Left cardiac atrium (tissue), 4 donors: ENCODE measurements around the gene FRMD6. TPM values are rescaled to one million over a fixed set of nuclear protein-coding genes. Genes with fewer than 3 reads are reported as not detected.
"Not testable (repeated sequence)": the region's sequence is repeated elsewhere in the genome, so short reads cannot be mapped to it uniquely, and the experiment has no call there.

ENCODE experiments used
- ATAC-seq, 2 donors: fragments of 200-7000 bp; cut with Tn5 transposase; one replicate each; pipeline ENCODE4 v1.9.1; 2020; ENCODE audit warnings: mild to moderate bottlenecking in 2 of 2, moderate library complexity in 2 of 2
- DNase-seq: peaks from one replicate; pipeline ENCODE4 v3.0.0-alpha.2; 2020
- intact Hi-C, 2 donors: fragments of 100-400 bp; cut with DNase I; formaldehyde crosslinking; loops; one replicate each; pipeline versions ENCODE4 v1.14.1 to v1.15.1; 2022 to 2023
- total RNA-seq, 2 donors: library from RNA; stranded (reverse); fragmentation: NEBNext Ultra II Directional; extraction: Animal tissue kit (Norgen Biotek cat#: 25700); gene quantifications; one replicate each; pipeline ENCODE4 v1.2.1, GENCODE V29; 2021
- donor health status: DM: no; HTN: yes; CAD: no.
- donor health status: DM: no; HTN: yes; CAD: no; lungs with severe emphysema.
- donor health status: DM: yes; HTN: yes; CAD: no.
- donor health status: Dilated cardiomyopathy.

Gene FRMD6
- total RNA-seq, 2 donors from 2014 or later = 11.5 to 17.4 TPM

DNA sequence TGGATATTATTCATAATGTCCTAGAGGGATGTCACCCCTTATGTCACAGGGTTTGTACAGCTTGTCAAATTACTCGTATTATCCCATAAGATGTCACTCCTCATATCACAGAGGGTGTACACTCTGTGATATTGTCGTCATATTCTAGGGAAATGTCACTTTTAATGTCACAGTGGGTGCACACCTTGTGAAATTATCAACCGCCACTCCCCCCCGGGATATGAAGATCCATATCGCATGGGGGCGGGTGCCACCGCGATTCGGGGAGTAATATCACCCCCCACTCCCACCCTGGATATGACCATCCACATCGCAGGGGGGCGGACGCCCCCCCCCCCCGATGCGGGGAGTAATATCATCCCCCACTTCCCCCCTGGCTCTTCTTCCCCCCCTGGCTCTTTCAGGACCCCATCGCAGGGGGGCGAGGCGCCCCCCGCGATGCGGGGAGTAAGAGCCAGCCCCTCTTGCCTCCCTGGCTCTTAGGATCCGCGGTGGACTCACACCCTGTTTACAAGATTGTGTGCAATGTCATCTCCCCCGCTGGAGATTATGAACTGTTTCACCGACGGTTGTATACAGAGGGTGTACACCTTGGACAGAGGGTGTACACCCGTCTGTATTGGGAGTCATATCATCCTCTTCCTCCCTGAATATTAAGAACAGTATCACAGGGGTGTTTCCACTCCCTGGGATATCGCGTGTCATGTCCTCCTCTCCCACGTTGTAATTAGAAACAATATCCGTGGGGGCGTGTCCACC is 92.8 kb downstream of the FRMD6 start:
- no peak for ATAC-seq
- intact Hi-C loops = no loop called here
- DNase-seq = no peak

DNA sequence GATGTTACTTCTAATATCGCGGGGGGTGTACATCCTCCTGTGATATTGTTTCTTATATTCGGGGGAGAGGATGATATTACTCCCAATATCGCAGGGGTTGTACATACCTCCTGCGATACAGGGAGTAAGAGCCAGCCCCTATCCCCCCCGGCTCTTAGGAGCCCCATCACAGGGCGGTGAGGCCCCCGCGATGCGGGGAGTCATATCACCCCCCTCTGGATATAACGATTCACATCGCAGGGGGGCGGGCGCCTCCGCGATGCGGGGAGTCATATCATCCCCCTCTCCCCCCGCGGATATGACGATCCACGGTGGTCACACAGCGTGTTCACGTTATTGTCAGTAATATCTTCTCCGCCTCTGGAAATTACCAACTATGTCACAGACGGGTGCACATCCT is 95.1 kb downstream of the FRMD6 start:
- DNase-seq, ATAC-seq, intact Hi-C loops: not testable (repeated sequence)

DNA sequence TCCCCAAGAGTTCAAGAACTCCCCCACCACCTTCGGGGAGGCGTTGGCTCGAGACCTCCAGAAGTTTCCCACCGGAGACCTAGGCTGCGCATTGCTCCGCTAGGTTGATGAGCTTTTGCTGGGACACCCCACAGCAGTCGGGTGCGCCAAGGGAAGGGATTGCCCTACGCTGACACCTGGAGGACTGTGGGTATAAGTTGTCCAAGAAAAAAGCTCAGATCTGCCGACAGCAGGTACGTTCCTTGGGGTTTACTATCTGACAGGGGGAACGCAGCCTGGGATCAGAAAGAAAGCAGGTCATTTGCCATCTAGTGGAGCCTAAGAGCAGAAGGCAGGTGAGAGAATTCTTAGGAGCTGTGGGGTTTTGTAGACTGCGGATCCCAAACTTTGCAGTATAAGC is 98.8 kb downstream of the FRMD6 start:
- ATAC-seq (no peak), DNase-seq (no peak)
- intact Hi-C loops = no loop called here

DNA sequence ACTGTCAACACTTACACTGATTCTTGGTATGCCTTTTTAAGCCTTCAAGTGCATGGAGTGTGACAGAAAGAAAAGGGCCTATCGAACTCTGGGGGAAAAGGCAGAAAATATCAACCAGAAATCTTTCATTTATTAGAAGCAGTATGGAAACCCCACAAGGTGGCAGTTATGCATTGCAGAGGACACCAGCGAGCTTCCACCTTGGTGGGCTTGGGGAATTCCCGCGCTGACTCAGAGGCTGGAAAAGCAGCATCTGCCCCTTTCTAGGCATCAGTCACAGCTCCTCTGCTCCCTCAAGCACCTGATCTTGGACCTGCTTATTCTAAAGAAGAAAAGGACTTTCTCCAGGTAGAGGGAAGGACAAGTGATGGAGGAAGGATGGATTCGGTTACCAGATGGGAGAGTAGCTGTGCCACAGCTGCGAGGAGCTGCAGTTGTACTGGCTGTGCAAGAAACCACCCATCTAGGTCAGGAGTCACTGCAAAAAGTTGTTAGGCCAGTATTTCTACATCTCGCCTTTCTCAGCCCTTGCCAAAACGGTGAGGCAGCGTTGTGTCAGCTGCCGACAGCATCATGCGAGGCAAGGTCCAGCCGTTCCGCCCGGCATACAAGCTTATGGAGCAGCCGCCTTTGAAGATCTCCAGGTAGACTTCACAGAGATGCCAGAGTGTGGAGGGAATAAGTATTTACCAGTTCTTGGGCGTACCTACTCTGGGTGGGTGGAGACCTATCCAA is 100.1 kb downstream of the FRMD6 start:
- intact Hi-C loops, ATAC-seq, DNase-seq: not testable (repeated sequence)

DNA sequence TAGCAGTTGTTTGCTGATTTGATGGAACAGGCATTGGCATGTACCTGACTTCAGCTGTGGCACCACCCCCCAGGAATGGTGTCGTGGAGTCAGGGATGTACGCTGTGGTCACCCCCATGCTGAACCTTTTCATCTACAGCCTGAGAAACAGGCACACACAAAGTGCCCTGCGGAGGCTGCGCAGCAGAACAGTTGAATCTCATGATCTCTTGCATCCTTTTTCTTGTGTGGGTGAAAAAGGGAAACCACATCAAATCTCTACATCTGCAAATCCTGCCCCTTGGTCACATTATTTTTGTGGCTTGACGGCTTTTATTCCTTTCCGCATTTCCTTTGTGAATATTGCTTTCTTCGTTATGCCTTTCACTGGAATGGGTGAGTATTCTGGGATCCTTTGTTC is 106.0 kb downstream of the FRMD6 start:
- DNase-seq, ATAC-seq, intact Hi-C loops: not testable (repeated sequence)

DNA sequence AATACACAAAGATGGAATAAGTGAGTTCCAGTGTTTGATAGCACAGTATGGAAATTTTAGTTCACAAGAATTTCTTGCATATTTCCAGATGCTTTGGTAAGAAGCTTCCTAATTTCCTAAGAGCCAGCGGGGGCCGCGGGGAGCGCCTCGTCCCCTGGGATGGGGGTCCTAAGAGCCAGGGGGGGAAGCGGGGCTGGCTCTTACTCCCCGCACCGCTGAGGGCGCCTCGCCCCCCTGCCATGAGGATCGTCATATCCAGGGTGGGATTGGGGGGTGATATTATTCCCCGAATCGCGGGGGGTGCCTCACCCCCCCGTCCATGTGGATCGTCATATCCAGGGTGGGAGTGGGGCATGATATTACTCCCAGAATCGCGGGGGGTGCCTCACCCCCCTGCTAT is 108.2 kb downstream of the FRMD6 start:
- intact Hi-C loops = no loop called here
- no peak for ATAC-seq
- no peak for DNase-seq

DNA sequence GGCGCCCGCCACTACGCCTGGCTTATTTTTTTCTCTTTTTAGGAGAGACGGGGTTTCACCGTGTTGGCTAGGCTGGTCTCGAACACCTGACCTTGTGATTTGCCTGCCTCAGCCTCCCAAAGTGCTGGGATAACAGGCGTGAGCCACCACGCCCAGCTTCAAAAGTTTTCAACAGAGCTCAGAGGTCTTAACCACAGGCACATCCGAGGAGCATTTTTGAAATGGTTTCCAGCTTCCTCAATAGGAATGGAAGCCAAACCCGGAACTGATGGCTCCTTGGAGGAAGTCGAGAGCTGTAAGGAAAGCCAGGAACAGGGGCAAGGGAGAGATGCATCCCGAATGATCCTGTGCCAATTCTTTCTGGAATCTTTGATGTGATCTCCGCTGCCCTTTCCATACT is 114.0 kb downstream of the FRMD6 start:
- DNase-seq, ATAC-seq, intact Hi-C loops: not testable (repeated sequence)

DNA sequence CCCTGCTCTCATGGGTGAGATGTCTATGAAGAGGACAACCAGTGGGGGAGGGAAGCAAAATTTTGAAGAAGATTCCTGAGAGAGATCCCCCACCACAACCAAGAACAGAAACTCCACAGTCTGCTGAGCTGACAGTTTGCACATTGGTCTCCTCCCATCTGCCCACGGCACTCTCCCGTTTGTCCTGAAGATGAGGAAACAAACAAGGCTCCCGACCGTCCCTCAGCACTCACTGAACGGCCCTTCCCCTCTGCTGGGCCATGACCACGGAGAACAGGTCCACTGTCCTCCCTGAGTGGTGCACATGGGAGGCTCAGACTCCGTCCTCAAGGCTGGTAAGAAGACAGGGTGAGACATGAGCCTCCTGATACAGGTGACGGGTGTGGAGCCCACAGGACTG is 114.9 kb downstream of the FRMD6 start:
- ATAC-seq, DNase-seq, intact Hi-C loops: not testable (repeated sequence)

DNA sequence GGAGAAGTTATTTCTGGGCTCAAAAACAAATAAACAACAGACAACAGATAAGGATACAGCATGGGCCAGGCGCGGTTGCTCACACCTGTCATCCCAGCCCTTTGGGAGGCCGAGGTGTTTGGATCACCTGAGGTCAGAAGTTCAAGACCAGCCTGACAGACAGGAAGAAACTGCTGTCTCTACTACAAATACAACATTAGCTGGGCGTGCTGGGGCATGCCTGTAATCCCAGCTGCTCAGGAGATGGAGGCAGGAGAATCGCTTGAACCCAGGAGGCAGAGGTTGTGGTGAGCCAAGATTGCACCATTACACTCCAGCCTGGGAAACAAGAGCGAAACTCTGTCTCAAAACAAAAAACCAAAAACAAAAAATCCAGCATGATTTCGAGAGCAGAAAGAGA is 117.6 kb downstream of the FRMD6 start:
- intact Hi-C loops, ATAC-seq: not testable (repeated sequence)

DNA sequence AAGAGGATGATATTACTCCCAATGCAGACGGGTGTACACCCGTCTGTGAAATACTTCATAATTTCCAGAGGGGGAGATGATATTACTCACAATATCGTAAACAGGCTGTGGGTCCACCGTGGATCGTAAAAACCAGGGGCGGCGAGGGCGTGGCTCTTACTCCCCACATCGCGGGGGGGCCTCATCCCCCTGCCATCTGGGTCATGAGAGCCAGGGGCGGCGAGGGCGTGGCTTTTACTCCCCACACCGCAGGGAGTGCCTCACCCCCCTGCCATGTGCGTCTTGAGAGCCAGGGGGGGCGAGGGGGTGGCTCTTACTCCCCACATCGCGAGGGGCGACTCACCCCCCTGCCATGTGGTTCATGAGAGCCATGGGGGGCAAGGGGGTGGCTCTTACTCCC is 122.5 kb downstream of the FRMD6 start:
- no peak for ATAC-seq
- intact Hi-C loops = loop anchor here in 1 of 2 donors (10.0 kb wide), 2 partner anchors 119 to 489 kb away; partner anchors contain the start of gene FRMD6
- DNase-seq = no peak

More for the DNA sequence above, 117.6 kb downstream of the FRMD6 start:
- DNase-seq = not testable (repeated sequence)

DNA sequence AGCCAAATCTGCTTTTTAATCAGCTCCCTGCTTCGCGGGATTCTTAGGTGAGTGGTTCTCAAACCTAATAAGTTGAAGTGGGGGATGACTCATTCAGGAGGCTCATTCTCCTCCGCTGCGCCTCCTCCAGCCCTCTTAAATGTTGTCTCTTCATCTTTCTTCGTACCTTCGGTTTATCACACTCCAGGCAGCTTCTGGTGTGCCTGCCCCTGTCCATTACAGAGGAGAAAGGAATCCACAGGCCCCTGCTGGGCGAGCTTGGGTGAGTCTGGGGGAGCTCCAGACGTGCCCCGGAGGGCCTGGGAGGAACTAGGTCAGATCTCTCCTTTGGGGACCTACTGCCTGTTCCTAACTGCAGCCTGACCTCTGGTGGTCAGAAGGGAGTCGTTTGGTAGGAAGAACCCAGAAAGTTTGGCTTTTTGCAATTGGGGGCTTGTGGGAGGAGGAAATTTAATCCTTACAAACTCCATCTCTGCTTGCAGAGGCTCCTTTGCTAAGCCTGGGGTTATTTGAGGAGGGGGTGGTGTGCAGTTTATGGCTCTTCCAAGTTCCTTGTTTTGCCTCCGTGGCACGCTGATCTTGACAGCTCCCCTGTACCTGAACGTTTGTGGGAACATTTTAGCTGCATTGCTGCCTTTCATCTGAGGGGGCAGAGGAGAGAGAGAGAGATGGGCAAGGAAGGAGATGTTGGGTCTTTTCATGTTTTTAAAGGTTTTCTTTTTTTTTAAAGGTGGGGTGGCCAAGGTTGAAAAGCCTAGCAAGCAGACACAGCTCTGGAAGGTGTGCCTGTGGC is 124.6 kb downstream of the FRMD6 start:
- ATAC-seq = peak; percentile 84 to 89
- DNase-seq = peak; percentile 58
- intact Hi-C loops = loop anchor here (5.0 to 10.0 kb wide), 3 partner anchors 121 to 494 kb away; partner anchors contain the start of gene FRMD6 (in 1 of the 2)

DNA sequence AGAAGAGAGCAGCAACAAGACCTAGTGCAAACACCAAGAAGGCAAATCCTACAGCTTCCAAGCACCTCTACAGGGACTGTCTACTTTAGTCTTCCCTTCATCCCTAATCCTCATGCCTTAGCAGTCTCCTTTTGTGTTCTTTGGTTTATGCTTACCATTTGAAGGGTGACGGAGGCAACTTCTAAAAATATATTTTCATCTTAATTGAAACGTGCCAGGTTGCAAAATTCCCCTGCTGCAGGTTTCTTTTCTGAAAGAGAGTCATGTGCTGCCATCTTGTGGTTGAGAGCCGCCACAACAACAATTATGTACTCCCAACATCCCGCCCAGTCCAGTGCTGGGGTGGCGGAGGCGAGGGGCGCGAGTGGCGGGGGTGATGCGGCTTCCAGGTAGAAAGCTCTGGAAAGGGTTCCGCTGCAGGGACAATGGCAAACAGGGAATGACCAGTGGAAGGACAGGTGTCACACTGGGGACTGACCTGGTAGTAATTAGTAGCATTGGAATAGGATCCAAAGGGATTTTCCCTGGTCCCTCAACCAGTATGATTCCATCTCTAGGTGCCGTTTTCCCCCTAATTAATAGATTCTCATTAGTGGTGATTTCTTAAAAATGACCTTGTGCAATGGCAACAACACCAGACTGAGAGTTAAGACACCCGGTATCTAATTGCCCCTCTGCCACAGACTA is 128.4 kb downstream of the FRMD6 start:
- intact Hi-C loops = loop anchor here in 1 of 2 donors (10.0 kb wide), 1 partner anchor 825 kb away; no protein-coding TSS in a partner anchor
- DNase-seq (peak; percentile 73), ATAC-seq (peak; percentile 61 to 71)

Other genes starting within 250 kb of the FRMD6 start
- 10 to 100 TPM; 15.0 to 25.6 TPM for gene GNG2, start 208.7 kb downstream of the FRMD6 start, total RNA-seq